Endometrial microvascular endothelial cells (primary cell): ENCODE measurements around the gene OR6C1. TPM values are rescaled to one million over a fixed set of nuclear protein-coding genes. Genes with fewer than 3 reads are reported as not detected.
"Not testable (repeated sequence)": the region's sequence is repeated elsewhere in the genome, so short reads cannot be mapped to it uniquely, and the experiment has no call there.

Experiments used
- in situ Hi-C: cut with HindIII; loops from 2 replicates; pipeline ENCODE4 v1.10.0; 2017; ENCODE audit warnings: low sequenced_read_pairs, low pct_unique_long_range_greater_than_20kb; ENCODE audit errors: inconsistent ontology term
- total RNA-seq: library from RNA; depleted of rRNA; stranded (reverse); fragments of >200 nt; gene quantifications from one replicate; pipeline ENCODE4 v1.2.3, GENCODE V29; 2015; ENCODE audit errors: inconsistent ontology term

OR6C1 gene
- not detected for total RNA-seq

DNA sequence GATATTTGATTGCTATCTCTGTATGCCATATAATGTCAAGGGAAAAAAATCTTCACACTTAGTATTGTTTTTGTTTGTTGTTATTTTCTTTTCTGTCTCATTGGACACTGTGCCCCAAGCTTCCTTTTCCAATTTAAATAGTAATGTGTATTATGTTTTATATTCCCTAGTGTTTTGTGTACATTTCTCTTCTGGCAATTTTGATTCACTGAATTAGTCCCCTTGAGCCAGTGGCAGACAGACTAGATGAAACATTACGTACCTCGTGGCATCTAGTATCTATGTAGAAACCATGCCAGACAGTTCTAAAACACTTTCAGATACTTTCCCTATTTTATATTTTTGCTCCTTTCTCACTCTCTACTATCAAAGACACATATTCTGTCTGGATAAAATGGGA lies at the start of gene OR6C1:
Gene OR6C1 (plus strand): TSS at position 301 of the 400 bp plus-strand sequence. CDS start 6,257 bp downstream, outside the sequence.
- in situ Hi-C loops: no loop called here

DNA sequence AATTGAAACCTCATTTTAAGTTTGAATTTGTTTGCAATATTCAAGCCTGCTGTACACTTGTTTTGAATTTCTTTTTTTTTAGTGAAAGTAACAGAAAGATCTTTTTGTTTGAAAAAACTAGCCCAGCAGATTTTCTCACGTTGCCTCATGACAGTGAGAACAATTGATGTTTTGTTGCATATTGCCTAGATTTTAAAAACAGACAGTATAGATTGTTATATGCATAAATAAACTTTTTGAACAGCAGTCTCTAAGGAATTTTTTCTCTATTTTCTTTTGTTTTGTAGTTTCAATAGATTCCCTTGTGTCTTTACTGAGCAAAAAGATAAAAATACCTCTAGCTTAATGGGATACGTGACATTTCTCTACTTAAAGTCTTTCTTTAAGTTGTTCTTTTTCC lies 33.2 kb upstream of the OR6C1 start:
- in situ Hi-C loops: no loop called here

DNA sequence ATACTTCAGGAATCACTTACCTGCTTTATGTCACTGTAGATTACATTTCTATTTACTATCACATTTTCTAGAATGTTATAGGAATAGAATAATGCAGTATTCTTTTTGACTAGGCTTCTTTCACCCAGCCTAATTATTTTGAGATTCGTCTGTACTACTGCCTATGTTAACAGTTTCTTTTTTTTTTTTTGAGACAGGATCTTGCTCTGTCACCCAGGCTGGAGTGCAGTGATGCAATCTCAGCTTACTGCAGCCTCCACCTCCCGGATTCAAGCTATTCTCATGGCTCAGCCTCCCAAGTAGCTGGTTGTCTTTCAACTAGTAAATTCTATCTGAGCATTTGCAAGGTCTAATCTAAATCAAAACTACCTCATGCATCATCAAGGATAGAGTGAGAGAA lies 24.1 kb upstream of the OR6C1 start:
- in situ Hi-C loops: no loop called here

DNA sequence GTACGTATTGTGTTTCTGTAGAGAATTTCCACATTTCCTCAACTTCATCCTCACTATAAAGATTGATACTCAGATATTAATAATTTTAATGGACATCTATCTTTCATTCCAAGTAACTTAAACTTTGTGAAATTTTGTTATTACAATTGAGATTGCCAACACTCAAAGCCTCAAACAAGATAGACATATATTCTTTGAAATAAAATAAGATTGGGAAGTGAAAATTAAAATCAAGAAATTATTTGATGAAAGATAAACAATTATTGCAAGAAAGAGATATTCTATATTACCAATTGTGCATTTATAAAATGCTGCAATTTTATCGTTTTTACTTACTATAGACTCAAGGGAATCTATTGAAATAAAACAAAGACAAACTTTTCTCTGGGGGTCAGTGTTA lies 17.7 kb upstream of the OR6C1 start, which contains the start of gene OR6C6:
Gene OR6C6 (minus strand): TSS at position 101 of the 400 bp plus-strand sequence. CDS start 1,337 bp downstream, outside the sequence.
- in situ Hi-C loops: no loop called here

DNA sequence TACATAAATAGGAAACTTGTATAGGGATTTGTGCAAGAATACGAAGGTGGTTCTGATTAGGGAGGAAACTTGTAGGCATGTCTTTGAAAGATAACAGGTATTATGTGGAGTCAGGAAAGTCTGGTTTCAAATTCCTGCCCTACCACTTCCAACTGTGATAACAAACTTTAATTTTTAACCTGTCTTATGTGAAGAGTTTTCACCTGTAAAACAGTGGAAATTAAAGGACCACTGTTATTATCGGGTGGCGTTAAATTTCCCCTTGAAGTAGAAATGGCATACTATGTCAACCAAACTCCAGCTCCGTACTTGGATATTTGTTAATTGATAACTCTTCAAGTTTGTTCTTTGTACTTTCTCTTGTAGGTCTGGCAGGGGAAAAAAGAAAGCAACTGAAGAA lies 6.1 kb downstream of the OR6C1 start:
- in situ Hi-C loops: no loop called here

DNA sequence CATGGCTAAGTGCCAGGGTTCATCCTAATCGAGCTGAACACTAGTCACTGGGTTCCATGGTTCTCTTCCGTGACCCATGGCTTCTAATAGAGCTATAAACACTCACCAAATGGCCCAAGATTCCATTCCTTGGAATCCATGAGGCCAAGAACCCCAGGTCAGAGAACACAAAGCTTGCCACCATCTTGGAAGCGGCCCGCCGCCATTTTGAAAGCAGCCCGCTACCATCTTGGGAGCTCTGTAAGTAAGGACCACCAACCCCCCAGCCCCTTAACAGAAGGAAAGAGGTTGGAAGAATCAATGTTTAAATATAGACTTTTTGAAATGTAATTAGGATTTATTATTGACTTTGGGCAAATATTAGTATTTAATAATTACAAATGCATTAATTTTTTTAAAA lies 11.7 kb downstream of the OR6C1 start:
- in situ Hi-C loops: not testable (repeated sequence)

DNA sequence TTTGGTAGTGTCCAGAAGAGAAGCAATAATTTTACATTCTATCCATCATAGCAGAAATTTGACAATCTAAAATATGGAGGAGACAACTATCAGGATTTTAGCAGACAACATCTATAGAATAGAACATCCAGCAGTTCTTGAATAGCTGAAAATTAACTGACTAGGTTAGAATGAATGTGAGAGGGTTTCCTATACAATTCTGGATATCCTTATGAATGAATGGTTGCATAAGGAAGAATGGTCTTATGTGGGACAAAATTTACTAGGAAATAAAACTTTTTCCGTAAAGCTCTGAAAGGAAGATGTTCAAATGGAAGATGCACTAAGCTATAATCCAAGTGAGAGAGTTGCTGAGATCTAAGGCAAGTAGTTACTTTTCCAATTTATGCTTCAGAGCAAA lies 16.3 kb downstream of the OR6C1 start, which contains the start of gene OR6C3:
Gene OR6C3 (plus strand): TSS at position 301 of the 400 bp plus-strand sequence. CDS start 955 bp downstream, outside the sequence.
- in situ Hi-C loops: no loop called here

DNA sequence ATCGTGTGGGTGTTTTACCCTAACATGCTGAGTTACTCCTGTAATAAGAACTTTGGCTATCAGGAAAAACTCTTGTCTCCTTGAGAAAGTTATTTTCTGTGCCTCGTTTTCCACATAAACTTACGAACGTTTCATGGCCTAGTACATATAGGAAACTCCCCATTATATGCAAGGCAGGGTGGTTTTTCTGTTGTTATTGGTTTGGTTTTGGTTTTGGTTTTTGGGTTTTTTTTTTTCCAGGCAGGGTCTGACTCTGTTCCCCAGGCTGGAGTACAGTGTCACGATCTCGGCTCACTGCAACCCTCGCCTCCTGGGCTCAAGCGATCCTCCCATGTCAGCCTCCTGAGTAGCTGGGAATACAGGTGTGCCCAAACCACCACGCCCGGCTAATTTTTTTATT lies 21.9 kb downstream of the OR6C1 start:
- in situ Hi-C loops: no loop called here

DNA sequence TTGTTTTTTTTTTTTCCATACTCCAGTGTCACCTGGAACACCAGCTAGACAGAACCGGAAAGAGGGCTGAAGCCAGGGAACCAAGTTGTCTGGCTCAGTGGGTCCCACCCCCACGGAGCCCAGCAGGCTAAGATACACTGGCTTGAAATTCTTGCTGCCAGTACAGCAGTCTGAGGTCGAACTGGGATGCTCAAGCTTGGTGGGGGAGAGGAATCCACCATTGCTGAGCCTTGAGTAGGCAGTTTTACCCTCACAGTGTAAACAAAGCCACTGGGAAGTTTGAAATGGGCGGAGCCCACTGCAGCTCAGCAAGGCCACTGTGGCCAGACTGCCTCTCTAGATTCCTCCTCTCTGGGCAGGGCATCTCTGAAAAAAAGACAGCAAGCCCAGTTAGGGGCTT lies 41.2 kb downstream of the OR6C1 start:
- in situ Hi-C loops: not testable (repeated sequence)

DNA sequence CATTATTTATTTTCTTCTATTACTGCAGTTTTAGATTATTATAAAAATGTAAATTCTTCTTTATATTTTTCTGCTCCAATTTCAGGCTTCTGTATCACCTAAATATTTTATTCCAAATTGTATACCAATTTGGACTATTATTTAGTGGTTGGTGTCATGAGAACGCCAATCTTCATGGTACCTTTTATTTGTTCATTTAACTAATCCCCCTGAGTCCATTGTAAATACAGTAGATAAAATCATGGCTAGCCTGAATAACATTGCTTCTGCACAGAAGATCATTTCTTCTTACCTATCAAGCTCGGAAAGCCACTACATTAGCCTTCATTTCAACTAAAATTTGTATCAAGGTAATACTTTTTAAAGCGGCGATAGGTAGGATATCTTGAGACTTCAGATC lies 48.5 kb downstream of the OR6C1 start, which contains the start of gene OR6C75:
Gene OR6C75 (plus strand): TSS at position 301 of the 400 bp plus-strand sequence. CDS start 2,136 bp downstream, outside the sequence.
- in situ Hi-C loops: no loop called here

DNA sequence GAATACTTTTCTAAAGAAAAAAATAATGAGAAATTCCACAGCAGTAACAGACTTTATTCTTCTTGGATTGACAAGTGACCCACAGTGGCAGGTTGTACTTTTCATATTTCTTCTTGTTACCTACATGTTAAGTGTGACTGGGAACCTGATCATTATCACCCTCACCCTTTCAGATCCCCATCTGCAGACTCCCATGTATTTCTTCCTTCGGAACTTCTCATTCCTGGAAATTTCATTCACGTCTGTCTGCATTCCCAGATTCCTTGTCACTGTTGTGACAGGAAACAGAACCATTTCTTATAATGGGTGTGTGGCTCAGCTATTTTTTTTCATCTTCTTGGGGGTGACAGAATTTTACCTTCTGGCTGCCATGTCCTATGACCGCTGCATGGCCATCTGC lies 50.9 kb downstream of the OR6C1 start:
- in situ Hi-C loops: no loop called here

Other genes with a start within 250 kb of the OR6C1 start
- gene OR9K2, start 187.9 kb upstream of the OR6C1 start, total RNA-seq: not detected
- gene OR10A7, start 93.3 kb upstream of the OR6C1 start, total RNA-seq: not detected
- gene OR6C74, start 69.7 kb upstream of the OR6C1 start, total RNA-seq: not detected
- gene OR6C6, start 17.8 kb upstream of the OR6C1 start, total RNA-seq: not detected
- not detected for gene OR6C3, start 16.4 kb downstream of the OR6C1 start, total RNA-seq
- gene OR6C75, start 48.6 kb downstream of the OR6C1 start, total RNA-seq: not detected
- gene OR6C65, start 86.2 kb downstream of the OR6C1 start, total RNA-seq: not detected
- gene OR6C76, start 111.9 kb downstream of the OR6C1 start, total RNA-seq: not detected
- not detected for gene OR6C2, start 129.7 kb downstream of the OR6C1 start, total RNA-seq
- gene OR6C70, start 155.8 kb downstream of the OR6C1 start, total RNA-seq: not detected
- gene OR6C68, start 178.0 kb downstream of the OR6C1 start, total RNA-seq: not detected
- gene OR6C4, start 235.3 kb downstream of the OR6C1 start, total RNA-seq: not detected